Dedifferentiated amniotic fluid mesenchymal stem cell (primary cell): ENCODE results near the gene CREB3L4.
"Not testable (repeated sequence)": the region's sequence is repeated elsewhere in the genome, so short reads cannot be mapped to it uniquely, and the experiment has no call there.

Experiments
- DNase-seq: peaks from one replicate; pipeline ENCODE4 v3.0.0-alpha.2; 2016; ENCODE audit errors: extremely low spot score

Gene CREB3L4

DNA sequence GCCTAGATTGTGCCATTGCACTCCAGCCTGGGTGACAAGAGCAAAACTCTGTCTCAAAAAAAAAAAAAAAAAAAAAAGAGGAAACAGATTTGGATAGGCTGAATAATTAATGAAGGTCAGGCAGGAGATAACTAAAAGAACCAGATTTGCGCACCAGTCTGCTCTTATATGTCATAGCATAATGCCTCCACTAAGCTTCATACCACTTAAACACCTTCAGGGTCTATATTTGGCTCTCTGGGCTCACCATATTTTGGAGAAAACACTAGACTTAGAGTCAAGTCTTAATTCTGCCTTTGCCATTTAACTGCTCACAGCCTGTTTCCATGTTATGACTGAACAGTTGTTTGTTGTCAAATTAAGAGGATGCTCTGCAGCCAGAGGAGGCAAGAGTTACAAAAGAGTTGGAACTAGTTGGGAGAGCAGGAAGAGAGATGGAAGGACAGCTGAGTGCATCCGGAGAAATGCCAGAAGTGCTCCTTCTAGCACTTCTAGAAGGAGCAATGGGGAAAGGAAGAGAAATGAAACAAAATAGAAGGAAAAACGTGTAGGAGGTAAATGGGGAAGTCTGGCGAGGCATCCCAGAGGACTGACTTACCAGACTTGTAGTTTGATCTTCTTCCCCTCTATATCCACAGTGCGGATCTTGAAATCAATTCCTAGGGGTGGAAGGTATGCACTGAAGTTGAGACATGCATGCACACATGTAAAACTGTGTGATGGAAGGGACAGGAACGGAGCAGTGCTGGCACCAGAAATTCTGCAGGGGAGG is 16.6 kb downstream of the CREB3L4 start:
- DNase-seq, result no peak

DNA sequence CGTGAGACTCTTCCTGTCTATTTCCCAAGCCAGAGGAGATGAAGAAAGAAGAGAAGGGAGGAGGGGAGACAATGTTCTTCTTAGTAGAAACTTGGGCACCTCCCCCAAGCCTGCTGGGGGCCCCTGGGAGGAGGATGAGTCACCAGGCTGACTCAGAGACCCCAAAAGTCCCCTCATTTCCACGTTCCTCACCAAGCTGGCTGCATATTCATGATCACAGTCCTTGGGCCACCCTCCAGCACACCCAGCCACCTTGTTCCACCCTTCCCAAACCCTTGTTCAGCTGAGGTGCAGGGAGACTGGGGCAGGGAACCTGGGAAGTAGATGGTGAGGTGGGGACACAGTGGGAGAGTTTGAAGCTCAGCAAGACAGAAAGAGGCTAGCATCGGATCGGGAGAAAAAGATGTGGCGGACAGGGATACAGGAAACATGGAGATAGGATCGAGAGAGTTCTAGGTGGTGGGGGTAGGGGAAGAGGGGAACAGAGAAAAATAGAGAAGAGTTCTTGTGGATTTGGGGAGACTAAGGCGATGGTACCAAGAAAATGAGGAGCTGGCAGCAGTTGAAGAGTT is 17.7 kb downstream of the CREB3L4 start:
- no peak for DNase-seq

DNA sequence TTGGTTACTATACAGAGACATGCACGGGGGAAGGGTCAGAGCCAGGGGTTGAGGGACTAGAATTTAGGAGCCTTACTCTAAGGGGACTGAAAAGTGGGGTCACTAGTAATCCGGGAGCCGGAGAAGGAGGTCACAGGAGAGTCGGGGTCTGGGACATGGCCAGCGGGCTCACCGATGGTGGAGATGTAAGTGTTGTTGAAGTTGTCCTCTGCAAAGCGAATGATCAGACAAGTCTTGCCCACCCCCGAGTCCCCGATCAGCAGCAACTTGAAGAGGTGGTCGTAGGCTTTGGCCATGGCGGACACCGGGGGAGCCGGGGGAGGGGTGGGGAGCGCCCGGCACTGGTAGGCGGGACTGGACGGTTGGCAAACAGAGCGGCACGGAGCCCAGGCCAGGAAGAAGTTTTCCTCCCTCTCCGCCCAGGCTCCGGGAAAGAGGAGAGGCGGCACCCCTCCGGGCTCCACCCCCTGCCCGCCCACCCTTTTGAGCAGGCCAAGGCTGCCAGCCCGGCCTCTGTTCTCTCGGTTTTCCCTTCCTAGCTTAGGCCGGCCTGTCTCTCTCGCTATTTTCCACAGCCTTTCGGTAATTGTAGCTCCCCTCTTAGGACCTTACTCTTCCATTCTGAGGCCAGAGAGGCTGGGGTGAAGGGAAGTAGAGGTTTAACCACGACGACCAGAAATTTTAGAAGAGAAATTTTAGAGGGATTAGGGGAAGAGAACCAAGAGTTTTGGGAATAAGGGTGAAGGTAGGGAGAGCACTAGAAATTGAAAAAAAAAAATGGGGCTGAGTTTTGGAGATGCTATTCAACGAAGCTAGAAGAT is 18.4 kb downstream of the CREB3L4 start, which contains the start of gene RAB13:
Gene RAB13, minus strand, starts transcription at position 399 of the 821 bp plus-strand sequence. Its CDS starts 103 bp downstream, at position 296.
- DNase-seq, result peak; percentile 81

- DNase-seq, result no peak
Measured at GRCh38 chr1:153987621-153988020, 19.9 kb downstream of the CREB3L4 start.

DNA sequence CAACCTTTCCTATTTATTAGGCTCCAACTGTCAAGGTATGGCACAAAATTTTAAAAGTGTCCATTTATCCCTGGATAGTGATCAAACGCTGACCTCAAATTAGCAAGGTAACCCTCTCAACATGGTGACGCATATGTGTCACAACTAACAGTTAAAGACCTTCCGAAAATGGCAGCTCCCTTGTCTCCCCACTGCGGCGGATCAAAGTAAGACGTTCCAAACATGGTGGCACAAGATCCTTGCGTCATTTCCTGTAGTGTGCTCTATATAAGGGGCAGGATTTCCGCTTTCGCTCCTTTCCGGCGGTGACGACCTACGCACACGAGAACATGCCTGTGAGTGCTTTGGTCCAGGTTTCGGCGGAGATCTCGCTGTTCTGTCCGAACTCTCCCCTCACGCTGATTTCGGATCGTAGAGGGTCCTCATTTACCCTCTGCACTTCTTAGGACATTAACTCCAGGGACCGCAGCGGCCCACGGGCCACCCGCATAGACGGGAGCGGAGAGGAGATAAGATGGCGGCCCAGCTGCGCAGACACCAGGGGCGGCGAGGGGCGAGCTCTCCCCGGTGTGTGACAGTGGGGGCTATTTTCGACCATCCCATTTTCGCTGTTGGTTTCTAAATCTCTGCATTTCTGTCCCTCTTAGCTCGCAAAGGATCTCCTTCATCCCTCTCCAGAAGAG is 22.9 kb downstream of the CREB3L4 start, which contains the start of gene RPS27:
Gene RPS27, plus strand, starts transcription at position 295 of the 683 bp plus-strand sequence. Its CDS starts 35 bp downstream, at position 330.
- DNase-seq, result peak; percentile 99

- DNase-seq, result no peak
Measured at GRCh38 chr1:153991151-153991630, 23.5 kb downstream of the CREB3L4 start.

DNA sequence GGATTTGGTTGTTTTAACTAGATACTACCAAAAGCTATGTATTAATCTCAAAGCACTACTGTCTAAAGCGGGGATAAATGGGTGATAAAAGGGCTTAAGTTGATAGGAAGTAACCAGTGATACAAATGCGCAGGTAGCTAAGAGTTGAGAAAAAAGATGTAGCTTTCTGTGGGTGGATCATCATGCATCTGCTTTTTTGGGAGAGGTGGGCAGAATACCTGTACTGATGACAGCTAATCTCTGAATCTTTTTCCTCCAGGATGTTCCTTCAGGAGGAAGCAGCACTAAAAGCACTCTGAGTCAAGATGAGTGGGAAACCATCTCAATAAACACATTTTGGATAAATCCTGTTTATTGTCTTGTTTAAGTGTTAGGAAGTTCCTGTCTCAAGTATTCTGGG is 24.1 kb downstream of the CREB3L4 start:
- no peak for DNase-seq

DNA sequence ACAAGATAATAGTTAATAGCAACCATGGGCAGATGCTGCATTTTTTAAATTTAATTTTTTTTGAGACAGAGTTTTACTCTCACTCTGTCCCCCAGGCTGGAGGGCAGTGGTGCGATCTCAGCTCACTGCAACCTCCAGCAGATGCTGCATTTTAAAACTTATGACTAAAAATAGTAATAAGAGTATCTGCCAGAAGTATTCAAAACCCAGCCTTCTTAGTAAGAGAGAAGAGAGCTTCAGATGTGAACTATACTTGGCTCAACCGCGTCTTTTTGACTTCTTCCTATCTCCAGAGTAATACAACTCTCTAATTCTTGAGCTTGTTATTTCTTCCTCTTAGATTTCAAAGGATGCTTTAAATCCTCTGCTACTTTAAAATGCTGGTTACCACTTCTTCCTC is 27.5 kb downstream of the CREB3L4 start:
- DNase-seq, result no peak

DNA sequence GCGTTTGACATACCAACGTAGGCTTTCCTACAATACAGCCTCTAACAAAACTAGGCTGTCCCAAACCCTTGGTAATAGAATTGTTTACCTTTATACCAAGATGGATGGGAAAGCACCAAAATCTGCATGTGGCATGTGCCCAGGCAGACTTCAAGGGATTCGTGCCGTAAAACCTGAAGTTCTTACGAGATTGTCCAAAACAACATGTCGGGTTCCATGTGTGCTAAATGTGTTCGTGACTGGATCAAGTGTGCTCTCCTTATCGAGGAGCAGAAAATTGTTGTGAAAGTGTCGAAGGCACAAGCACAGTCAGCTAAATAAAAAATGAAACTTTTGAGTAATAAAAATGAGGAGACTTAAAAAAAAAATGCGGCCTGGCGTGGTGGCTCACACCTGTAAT is 27.9 kb downstream of the CREB3L4 start:
- DNase-seq, result no peak

GRCh38 chr1:153996882-153997281 is 29.2 kb downstream of the CREB3L4 start:
- not testable (repeated sequence) for DNase-seq

DNA sequence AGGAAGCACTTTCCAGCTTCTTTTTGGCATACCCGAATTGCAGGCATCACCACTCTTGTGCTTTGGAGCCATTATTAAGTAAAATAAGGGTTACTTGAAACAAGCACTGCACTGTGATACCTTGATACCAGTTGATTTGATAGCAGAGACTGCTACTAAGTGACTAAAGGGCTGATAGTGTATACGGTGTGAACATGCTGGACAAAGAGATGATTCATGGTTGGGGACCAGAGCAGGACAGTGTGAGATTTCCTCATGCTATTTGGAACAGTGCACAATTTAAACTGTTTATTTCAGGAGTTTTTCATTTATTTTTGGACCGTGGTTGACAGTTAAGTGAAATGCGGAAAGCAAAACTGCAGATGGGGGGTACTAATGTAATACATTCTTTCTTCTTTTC is 32.7 kb downstream of the CREB3L4 start:
- DNase-seq, result no peak

GRCh38 chr1:154006136-154006535 is 38.4 kb downstream of the CREB3L4 start:
- DNase-seq, result peak; percentile 52

DNA sequence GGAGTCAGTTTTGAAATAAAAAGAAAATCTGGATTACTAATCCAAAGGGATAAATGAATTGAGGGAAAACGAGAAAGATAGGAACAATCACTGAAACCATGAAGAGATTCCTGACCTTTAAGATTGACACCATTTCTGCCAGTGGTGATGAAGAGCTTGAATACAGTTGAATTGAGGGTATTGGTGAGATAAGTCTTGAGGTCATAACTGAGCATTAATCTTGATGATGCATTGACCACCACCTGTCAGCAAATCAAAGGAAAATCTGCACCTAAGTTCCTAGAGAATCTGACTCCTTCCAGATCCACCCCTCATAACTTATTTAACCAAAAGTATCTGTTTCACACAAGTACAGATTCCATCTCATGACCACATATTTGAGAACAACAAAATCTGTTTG is 44.4 kb downstream of the CREB3L4 start:
- DNase-seq, result no peak

DNA sequence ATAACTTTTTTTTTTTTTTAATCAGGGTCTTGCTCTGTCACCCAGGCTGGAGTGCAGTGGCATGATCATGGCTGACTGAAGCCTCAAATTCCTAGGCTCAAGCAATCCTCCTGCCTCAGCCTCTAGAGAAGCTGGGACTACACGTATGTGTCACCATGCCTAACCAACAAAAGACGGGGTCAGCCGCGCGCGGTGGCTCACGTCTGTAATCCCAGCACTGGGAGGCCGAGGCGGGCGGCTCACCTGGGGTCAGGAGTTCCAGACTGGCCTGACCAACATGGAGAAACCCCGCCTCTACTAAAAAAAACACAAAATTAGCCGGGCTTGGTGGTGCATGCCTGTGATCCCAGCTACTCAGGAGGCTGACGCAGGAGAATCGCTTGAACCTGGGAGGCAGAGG is 44.8 kb downstream of the CREB3L4 start:
- not testable (repeated sequence) for DNase-seq

- DNase-seq, result no peak
Measured at GRCh38 chr1:154014154-154014907, 46.6 kb downstream of the CREB3L4 start.

DNA sequence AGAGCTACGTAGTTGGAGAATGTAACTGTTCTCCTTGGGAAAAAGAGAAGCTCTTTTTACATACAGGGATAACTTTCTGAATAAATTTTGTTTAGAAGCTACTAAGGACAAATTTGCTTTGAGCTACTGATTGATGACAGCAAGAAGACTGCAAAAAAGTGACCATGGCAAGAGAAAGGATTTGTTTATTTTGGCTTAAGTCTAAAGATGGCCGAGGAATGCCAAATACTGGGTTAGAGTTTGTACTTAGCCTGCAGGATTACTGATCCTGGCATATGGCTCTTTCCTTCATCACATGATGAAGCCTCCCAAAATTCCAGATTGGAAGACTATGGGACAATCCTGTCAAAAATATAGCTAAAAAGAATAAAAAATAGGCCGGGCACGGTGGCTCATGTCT is 51.6 kb downstream of the CREB3L4 start:
- no peak for DNase-seq

DNA sequence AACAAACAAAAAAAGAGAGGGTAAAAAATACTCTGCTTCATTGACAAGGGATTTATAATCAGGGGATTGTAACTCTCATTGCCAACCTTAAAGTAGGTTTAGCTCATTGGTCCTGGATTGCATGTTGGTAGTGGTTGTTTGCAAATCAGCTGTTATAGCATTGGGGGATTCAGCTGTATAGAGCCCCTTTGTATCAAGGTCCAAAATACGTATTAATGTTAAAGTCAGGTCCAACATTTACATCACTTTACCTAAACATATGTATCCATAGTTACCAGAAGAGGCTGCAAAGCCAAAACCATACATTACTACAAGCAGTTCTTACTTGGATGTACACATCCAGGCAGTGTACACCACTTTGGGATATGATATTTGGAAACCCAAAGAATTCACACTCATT is 52.2 kb downstream of the CREB3L4 start:
- DNase-seq, result no peak
